ENCODE measurements around the gene ACSL5.
"Not testable (repeated sequence)": the region's sequence is repeated elsewhere in the genome, so short reads cannot be mapped to it uniquely, and the experiment has no call there.

The ACSL5 gene

DNA sequence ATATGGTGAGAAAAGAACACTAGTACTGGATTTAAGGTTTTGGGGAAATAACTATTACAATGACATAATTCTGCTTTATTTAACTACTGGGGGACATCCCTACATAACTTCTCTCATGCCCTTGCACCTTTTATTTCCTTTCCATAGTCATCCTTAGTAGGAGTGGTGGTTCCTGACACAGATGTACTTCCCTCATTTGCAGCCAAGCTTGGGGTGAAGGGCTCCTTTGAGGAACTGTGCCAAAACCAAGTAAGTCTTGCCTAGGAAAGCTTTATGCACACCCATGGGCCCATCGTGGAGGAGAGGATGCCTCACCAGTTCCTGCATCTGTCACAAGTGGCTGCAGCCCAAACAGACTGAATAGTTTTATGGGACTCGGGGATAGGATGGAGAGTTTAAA lies 52.2 kb downstream of the ACSL5 start:
- DNase-seq: no peak

GRCh38 chr10:112429147-112429546 lies 55.2 kb downstream of the ACSL5 start:
- DNase-seq: no peak

GRCh38 chr10:112429654-112430230 lies 55.8 kb downstream of the ACSL5 start:
- no peak for DNase-seq

DNA sequence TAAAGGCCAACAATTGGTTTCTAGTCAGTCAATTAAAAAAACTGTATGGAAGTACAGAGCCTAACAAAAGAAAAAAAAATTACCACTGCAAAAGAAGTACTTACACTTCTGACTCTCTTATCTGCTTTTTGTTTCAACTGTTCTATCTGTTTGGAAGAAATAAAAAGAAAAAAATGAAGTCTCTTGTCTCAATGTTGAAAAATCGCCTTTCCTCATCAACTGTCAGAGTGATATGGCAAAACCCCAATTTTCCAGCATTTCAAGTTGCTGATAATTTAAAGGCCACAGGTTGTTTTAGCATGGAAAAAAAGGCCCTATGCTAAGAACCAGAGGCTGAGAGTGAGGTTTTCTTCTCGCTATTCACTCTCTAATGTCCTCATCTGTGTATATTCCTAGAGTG lies 59.2 kb downstream of the ACSL5 start:
- no peak for DNase-seq

DNA sequence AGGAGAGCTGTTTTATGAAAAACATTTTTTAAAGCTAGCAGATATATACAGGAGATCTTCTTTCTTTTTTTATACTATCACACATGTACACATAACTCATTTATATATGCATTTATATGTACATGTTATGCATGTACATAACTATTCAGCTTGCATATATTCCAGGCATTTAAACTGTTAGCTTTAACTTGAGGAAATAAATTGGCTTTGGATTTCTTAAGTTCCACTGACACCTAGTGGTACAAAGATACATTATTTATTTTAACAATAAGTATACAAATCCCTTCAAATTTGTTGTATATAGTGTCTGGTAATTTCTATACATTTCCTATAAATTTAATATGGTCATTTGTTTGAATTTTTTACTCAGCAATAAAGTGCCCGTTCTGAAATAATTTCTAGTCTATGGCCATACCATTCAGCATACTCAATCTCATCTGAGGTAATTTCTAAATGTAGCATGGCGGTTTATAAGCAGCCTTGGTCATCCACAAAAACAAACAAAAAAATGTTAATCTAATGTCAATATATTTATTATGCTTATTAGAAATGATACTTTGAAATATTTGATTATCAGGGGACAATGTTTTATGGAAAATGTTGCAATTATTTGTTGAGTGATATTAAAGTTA lies 61.2 kb downstream of the ACSL5 start:
- no peak for DNase-seq

DNA sequence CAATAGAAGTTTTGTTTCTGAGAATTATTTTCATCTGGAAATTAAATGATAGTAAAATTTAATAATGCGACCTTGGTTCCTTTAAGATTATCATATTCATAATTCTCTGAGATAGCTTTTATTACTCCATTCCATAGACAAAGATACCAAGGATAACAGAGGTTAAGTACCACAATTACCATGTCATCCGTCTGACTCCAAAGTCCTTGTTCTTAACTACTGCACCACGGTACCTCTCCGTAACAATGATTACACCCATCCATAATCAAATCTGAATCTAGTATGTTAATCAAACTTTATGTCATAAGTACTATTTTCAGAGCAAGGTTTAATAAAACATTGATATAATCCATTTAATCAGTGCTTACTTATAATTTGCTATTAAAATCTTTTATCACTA lies 64.4 kb downstream of the ACSL5 start:
- no peak for DNase-seq

GRCh38 chr10:112441520-112441919 lies 67.6 kb downstream of the ACSL5 start:
- no peak for DNase-seq

GRCh38 chr10:112442063-112442462 lies 68.1 kb downstream of the ACSL5 start:
- DNase-seq: no peak

GRCh38 chr10:112446055-112446854 lies 72.3 kb downstream of the ACSL5 start:
- no peak for DNase-seq

DNA sequence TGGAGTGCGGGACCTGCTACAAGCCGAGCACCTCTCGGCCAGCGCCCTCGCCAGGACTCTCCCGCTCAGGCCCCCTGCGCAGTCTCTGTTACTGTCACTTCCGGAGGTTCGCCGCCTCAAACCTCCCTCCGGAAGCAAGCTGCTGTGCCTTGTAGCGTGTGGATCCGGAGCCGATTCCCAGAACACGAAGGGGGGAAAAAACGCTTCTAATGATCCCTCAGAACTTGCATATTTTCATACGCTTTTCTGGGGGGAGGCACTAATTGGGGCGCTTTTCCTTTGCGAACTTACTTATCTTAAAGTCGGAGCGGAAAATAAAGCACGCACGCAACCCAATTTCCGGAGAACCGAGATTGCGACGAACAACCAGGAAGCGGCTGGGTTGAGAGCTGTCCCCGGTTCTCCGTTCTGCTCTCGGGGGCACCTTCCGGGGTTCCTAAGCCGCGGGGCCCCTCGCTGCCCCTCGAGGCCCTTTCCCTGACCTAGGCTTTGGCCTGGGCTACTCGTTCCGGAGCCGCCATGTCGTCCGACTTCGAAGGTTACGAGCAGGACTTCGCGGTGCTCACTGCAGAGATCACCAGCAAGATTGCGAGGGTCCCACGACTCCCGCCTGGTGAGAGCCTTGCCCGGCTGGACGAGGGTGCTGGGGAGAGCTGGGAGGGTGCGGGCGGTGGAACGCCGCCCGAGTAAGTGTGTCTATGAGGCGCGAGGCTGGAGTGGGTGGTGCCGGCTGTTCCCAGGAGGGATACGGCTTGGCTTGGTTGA lies 73.1 kb downstream of the ACSL5 start, which contains the start of the genes VTI1A and ZDHHC6:
TSS of gene VTI1A (plus strand) at position 361 of the 765 bp plus-strand sequence. CDS start at position 520, 159 bp downstream.
TSS of gene ZDHHC6 (minus strand) at position 60 of the 765 bp plus-strand sequence. CDS start 1,478 bp downstream, outside the sequence.
- peak; percentile 46 for DNase-seq

DNA sequence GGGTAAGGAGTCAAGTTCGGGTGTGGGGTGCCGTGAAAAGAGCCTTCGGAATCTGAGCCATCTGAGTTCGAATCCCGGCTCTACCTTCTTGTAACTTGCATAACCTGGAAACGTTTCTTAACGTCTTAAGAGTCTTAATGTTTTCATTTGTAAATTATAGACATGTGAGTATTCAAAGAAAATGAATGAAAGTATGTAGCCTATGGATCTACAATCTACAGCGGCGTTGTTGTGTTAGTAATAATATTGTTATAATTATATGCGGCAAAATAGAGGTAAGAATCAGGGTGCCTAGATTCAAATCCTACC lies 73.7 kb downstream of the ACSL5 start:
- no peak for DNase-seq

DNA sequence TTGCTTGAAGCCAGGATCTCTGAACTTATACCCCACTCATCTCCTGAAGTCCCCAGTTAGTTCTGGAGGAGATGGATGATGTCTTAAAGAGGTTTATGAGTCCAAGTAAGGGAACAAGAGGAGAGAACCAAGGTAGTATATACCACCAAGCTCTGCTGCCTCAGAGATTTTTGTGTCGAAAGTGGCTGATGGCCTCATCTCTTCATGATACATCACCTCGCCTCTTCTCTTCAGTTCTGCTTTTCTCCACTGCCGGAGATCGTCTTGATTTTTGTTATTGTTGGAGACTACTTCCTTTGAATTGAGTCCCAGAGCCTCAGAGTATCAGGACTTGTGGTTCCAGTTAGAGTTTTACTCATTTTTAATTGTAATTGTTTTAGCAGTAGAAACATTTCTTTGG lies 75.0 kb downstream of the ACSL5 start:
- no peak for DNase-seq

DNA sequence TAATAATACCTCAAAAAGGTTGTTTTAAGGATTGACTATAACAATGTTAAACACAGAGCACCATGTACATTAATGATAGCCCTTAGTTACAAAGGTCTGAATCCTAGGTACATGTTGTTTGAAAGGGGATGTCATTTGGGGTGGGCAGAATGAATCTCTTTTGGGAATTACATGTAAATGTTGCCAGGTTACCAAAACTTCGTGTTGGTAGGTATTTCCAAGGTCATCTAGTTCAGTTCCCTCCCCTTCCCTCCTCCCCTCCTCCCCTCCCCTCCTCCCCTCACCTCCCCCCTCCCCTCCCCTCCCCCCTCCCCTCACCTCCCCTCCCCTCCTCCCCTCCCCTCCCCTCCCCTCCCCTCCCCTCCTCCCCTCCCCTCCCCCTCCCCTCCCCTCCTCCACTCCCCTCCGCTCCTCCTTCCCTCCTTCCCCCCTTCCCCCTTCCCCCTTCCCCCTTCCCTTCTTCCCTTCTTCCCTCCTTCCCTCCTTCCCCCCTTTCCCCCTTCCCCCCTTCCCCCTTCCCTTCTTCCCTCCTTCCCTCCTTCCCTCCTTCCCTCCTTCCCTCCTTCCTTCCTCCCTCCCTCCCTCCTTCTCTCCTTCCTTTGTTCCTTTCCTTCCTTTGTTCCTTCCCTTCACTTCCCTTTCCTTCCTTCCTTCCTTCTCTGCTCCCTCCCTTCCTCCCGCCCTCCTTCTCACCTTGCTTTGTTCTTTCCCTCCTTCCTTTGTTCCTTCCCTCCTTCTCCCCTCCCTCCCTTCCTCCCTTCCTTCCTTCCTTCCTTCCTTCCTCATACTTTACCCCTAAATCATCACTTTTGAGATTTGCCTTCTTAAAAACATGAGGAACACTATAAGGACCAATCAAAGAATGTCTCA lies 81.2 kb downstream of the ACSL5 start:
- DNase-seq: no peak

DNA sequence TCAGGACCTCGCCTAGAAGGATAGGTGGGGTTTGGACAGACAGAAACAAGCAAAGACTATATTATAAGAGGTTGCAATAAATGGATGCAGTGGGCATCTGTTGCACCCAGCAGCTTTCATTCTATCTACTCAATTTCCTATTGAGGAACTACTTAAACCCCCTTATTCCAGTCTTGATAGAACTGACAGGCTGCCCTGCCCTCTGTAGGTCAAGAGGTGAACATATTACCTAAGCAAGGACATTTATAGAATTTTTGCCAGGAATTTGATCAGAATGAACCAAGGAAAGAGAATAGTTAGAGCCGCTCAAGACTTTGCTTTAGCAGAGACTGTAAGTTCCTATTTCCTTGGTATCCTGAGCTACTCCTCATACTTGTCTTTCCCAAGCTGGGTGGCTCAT lies 82.6 kb downstream of the ACSL5 start:
- DNase-seq: no peak

GRCh38 chr10:112460366-112460765 lies 86.5 kb downstream of the ACSL5 start:
- DNase-seq: no peak

DNA sequence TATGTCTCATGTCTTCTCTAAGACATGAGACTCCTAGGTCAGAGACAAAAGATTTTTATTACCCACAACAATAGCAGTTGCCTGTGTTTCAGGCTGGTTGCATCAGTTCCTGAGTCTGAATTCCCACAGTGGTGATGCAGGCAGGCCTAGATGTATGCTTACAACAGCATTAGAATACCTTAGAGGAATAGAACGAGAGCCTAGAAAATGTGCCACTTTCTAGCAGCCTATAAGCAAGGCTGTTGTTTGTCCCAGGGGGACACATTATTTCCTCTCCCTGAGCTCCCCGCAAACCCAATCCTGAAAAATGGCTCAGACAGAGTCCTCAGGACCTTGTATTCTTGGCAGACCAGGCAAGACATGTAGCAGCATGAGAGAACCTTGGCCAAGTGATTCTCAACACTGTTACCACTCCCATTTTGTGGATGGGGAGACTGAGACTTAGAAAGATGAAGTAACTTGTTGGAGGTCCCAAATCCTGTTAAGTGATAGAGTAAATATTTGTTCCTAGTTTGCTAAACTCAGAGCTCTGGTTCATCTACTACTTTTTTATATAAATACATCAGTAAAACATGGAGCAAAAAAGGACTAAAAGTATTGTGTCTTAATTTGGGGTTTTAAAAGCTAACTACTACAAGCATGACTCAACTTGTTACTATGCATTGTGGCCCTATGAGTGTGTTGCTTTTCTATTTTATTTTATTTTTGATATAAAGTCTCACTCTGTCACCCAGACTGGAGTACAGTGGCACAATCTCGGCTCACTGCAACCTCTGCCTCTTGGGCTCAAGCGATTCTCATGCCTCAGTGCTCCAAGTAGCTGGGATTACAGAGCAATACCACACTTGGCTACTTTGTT lies 87.3 kb downstream of the ACSL5 start:
- DNase-seq: no peak

- not testable (repeated sequence) for DNase-seq
These were observed 90.2 kb downstream of the ACSL5 start for GRCh38 chr10:112464074-112464473.

GRCh38 chr10:112465299-112465883 lies 91.5 kb downstream of the ACSL5 start:
- DNase-seq: no peak

DNA sequence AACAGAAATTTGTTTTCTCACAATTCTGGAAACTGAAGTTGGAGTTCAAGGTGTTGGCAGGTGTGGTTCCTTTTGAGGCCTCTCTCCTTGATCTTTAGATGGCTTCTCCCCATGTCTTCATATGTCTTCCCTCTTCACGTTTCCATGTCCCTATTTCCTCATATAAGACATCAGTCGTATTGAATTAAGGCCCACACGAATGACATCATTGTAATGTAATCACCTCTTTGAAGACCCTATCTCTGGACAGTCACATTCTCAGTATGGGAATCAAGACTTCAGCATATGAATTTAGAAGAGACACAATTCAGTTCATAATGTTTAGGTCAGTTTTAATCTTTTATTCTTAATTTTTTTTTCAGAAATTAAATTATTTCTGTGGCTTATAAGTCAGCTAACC lies 92.9 kb downstream of the ACSL5 start:
- no peak for DNase-seq

DNA sequence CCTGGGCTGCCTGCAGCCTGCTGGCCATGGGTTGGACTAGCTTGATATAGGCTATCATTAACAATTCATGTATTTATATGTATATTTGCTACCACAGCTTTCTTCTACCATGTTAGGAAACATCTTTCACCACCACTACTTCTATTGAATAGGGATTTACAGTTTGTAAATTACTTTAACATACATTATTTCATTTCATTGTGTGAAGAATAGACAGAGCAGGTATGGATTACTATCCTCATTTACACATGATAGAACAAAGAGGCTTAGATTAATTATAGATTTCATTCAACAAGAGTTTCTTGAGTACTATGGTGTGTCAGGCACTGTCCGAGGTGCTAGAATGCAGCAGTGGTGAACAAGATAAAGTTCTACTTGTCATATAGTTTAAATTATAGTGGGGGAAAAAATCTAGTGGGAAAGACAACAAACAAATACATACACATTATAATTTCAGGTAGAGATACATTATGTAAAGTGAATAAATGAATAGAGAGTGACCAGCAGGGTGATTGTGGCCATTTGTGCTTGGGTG lies 93.7 kb downstream of the ACSL5 start:
- no peak for DNase-seq
